HL-60 (cell line): ENCODE data around the gene STOML2.

Experiments used
- DNase-seq, 2 experiments: peaks; one replicate each; pipeline ENCODE4 v3.0.0-alpha.2; 2010 to 2020; ENCODE audit warnings: low read depth in 1 of 2, low spot score in 1 of 2
- H3K27ac ChIP-seq: fragments of 250-450 bp; sonication (Bioruptor Pico); replicated peaks from 2 replicates; pipeline ENCODE4 v1.5.1; 2020; ENCODE audit warnings: mild to moderate bottlenecking, moderate library complexity
- H3K27me3 ChIP-seq: fragments of 250-450 bp; sonication (Bioruptor Pico); 2 replicates; pipeline ENCODE4 v1.5.1; 2021; ENCODE audit warnings: mild to moderate bottlenecking, moderate library complexity; ENCODE audit not compliant: insufficient read depth, poor library complexity, severe bottlenecking
- H3K4me3 ChIP-seq: replicated peaks from 2 replicates; pipeline ENCODE4 v1.5.1; 2011; ENCODE audit warnings: mild to moderate bottlenecking, control low read depth, low read length; ENCODE audit not compliant: insufficient read depth
- GABPA ChIP-seq: IDR thresholded peaks from 2 replicates; pipeline ENCODE4 v1.6.1; 2012; ENCODE audit warnings: low read depth
- POLR2AphosphoS5 ChIP-seq: IDR thresholded peaks from 2 replicates; pipeline ENCODE4 v1.6.1; 2012; ENCODE audit warnings: low read depth
- SPI1 ChIP-seq: IDR thresholded peaks from 2 replicates; pipeline ENCODE4 v1.6.1; 2012; ENCODE audit warnings: low read depth, mild to moderate bottlenecking, borderline replicate concordance
- TF ChIP-seq, protein P1 (sequence below): IDR thresholded peaks from 2 replicates; pipeline ENCODE4 v1.6.1; 2012; ENCODE audit warnings: low read depth; ENCODE audit not compliant: insufficient replicate concordance
- TF ChIP-seq, protein P2 (sequence below): IDR thresholded peaks from one replicate; pipeline ENCODE4 v1.5.1; 2011; ENCODE audit warnings: low read length, control low read depth, inconsistent platforms; ENCODE audit not compliant: insufficient read depth

The STOML2 gene

DNA sequence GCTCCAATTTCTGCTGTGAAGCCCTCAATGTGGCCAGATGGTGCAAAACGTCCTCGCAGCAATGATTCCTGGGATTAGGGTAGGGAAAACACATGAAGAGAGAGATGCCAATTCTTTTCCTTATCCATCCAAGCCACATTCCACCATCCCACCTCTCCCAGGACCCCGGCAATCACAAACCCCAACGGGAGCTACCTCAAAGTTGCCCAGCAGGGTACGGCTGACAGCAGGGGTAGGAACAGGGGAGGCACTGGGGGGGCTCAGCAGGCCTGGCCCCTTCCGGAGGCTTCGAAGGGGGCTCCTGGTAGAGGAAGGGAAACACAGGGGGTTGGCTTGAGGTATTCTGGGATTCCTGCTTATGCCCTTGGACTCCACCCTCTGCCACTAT lies 3.4 kb upstream of the STOML2 start:
- Histone ChIP-seq H3K4me3 (no peak overlapping the region), H3K27ac (no peak overlapping the region), H3K27me3 (no peaks in the 10 kb centered on the region)
- no peak for TF ChIP-seq SPI1
- TF ChIP-seq GABPA = no peak
- TF ChIP-seq POLR2AphosphoS5 = no peak
- TF ChIP-seq, protein P1, sequence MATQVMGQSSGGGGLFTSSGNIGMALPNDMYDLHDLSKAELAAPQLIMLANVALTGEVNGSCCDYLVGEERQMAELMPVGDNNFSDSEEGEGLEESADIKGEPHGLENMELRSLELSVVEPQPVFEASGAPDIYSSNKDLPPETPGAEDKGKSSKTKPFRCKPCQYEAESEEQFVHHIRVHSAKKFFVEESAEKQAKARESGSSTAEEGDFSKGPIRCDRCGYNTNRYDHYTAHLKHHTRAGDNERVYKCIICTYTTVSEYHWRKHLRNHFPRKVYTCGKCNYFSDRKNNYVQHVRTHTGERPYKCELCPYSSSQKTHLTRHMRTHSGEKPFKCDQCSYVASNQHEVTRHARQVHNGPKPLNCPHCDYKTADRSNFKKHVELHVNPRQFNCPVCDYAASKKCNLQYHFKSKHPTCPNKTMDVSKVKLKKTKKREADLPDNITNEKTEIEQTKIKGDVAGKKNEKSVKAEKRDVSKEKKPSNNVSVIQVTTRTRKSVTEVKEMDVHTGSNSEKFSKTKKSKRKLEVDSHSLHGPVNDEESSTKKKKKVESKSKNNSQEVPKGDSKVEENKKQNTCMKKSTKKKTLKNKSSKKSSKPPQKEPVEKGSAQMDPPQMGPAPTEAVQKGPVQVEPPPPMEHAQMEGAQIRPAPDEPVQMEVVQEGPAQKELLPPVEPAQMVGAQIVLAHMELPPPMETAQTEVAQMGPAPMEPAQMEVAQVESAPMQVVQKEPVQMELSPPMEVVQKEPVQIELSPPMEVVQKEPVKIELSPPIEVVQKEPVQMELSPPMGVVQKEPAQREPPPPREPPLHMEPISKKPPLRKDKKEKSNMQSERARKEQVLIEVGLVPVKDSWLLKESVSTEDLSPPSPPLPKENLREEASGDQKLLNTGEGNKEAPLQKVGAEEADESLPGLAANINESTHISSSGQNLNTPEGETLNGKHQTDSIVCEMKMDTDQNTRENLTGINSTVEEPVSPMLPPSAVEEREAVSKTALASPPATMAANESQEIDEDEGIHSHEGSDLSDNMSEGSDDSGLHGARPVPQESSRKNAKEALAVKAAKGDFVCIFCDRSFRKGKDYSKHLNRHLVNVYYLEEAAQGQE = no peak
- TF ChIP-seq, protein P2, sequence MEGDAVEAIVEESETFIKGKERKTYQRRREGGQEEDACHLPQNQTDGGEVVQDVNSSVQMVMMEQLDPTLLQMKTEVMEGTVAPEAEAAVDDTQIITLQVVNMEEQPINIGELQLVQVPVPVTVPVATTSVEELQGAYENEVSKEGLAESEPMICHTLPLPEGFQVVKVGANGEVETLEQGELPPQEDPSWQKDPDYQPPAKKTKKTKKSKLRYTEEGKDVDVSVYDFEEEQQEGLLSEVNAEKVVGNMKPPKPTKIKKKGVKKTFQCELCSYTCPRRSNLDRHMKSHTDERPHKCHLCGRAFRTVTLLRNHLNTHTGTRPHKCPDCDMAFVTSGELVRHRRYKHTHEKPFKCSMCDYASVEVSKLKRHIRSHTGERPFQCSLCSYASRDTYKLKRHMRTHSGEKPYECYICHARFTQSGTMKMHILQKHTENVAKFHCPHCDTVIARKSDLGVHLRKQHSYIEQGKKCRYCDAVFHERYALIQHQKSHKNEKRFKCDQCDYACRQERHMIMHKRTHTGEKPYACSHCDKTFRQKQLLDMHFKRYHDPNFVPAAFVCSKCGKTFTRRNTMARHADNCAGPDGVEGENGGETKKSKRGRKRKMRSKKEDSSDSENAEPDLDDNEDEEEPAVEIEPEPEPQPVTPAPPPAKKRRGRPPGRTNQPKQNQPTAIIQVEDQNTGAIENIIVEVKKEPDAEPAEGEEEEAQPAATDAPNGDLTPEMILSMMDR = no peak
- DNase-seq = no peak

DNA sequence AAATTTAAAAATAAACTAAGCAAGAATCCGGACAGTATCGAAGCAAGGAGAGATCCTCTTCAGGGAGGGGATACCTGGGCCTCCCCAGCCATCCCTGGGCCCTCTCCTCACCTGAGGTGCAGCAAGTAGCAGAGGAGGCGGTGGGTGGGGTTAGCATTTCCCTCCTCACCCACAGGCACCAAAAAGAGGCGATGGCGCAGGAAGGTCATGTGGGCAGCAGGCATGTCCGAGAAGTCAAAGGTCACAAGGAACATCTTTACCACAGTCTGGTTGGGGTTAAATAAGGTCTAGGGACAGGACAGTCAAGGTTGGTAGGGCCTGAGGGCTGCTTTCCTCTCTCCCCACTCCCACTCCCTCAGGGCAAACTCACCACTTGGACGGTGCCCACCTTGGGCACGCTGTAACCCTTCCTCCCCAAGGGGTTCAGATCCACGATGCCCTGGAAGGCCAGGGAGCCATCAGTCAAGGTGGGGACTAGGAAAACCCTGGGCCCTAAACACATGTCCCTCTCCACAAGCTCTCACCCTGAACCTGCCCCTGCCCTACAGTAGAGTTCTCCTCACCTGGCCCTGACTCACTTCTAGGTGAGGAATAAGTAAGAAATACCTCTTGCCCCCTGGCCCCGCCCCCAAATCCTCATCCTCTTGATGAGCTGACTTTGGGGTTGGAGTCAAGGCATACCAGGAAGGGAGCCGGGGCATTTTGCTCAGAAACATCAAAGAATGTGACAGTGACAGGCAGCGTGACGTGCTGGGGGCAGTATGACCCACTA lies 2.8 kb upstream of the STOML2 start:
- no peaks in the 10 kb centered on the region for H3K27me3 ChIP-seq
- DNase-seq = no peak
- no peak overlapping the region for H3K27ac ChIP-seq
- H3K4me3 ChIP-seq = no peak overlapping the region
- no peak for TF ChIP-seq POLR2AphosphoS5
- TF ChIP-seq, protein P2 = no peak
- no peak for TF ChIP-seq GABPA
- TF ChIP-seq, protein P1 = no peak
- TF ChIP-seq SPI1 = no peak

DNA sequence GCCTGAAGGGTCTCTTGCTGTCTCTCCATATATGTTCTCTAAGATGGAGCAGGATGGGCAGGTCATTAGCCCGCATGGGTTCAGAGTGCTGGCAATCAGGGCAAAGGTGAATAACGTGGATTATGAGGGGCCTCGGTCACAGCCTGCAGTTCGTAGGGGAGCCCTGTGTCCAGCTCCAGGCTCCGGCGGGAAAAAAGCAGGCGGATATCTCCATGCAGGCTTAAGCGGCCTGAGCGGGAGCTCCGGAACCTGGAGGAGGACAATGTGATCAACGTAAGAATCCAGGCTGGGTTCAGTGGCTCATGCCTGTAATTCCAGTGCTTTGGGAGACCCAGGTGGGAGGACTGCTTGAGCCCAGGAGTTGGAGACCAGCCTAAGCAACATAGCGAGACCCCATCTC lies 2.2 kb upstream of the STOML2 start:
- DNase-seq = no peak
- TF ChIP-seq, protein P2 = no peak
- TF ChIP-seq POLR2AphosphoS5 (no peak), GABPA (no peak), SPI1 (no peak)
- TF ChIP-seq, protein P1 = no peak
- H3K4me3 ChIP-seq = no peak overlapping the region
- no peaks in the 10 kb centered on the region for H3K27me3 ChIP-seq
- no peak overlapping the region for H3K27ac ChIP-seq
